Activated CD8-positive, alpha-beta memory T cell treated with anti-CD3 and anti-CD28 coated beads, Interleukin-2, amount 50 U/mL, for 1 hour (primary cell): ENCODE results near the gene LGALS9B.
"Not testable (repeated sequence)": the region's sequence is repeated elsewhere in the genome, so short reads cannot be mapped to it uniquely, and the experiment has no call there.

Experiments used
- DNase-seq: peaks from one replicate; pipeline ENCODE4 v3.0.0-alpha.2; 2020; ENCODE audit errors: extremely low read depth

The LGALS9B gene

GRCh38 chr17:20466999-20467398 is 340 bp downstream of the LGALS9B start:
- not testable (repeated sequence) for DNase-seq

GRCh38 chr17:20466553-20466952 is 786 bp downstream of the LGALS9B start:
- not testable (repeated sequence) for DNase-seq

- DNase-seq: not testable (repeated sequence)
Measured at GRCh38 chr17:20465535-20465934, 1.8 kb downstream of the LGALS9B start.

DNA sequence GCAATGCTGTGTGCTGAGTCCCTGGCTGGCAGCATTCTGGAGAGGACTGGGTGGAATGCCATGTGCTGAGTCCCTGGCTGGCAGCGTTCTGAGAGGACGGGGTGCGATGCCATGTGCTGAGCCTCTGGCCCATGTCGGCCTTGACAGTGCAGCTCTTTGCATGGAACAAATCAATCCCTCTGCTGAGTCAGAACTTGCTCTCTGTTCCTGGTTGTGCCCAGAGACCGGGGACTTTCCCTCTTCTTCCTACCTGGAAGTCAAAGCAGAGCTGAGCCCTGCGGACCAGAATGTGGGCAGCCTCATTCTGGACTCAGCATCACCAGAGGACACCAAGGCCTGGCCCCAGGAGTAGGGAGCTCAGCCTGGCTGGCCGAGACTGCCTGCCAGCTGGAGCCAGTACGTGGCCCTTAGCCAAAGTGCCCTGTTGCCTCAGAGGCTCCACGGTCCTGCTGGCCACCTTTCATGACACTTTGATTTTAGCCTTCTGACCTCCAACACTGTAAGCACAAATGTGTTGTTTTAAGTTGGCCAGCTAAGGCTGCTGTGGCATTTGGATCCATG is 2.4 kb downstream of the LGALS9B start:
- DNase-seq: not testable (repeated sequence)

- DNase-seq: not testable (repeated sequence)
Measured at GRCh38 chr17:20462158-20462557, 5.2 kb downstream of the LGALS9B start.

DNA sequence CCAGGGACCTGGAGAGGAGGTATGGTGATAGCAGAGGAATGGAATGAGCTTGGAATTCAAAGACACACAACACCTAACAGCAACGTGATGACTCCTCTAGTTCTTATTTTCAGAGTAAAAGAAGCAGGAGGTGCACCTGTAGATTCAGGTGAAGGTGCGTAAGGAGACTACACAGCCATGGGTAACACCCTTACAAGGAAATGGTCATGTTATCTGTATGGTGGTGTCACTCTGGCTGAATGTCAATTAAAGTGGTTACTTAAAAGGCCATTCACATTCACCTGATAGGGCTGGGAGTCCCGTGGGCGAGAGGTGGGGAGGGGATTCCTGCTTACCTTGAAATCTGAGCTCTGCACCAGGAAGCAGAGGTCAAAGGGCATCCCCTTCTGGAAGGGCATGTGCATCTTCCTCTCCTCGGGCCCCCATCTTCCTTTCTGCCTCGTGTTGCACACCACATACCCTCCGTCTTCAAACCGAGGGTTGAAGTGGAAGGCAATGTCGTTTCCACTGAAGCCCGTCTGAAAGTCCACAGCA is 9.4 kb downstream of the LGALS9B start:
- not testable (repeated sequence) for DNase-seq

DNA sequence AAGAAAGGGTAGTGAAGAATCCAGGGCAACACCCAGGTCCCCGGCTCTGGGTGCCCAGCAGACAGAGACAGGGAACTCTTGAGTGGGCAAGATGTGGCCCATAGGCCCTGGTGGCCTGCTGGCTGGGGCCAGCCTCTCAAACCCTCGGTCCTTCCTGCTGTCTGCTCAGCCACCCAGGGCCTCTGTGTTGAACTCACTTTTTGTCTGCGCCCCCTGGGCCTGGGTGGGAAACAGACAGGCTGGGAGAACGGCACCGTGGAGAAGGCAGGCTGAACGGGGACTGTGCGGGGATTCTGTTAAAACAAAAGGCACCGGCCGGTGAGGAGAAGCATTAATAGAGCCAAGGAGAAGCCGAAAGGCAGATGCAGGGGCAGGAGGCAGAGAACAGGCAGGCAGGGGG is 12.2 kb downstream of the LGALS9B start:
- not testable (repeated sequence) for DNase-seq

DNA sequence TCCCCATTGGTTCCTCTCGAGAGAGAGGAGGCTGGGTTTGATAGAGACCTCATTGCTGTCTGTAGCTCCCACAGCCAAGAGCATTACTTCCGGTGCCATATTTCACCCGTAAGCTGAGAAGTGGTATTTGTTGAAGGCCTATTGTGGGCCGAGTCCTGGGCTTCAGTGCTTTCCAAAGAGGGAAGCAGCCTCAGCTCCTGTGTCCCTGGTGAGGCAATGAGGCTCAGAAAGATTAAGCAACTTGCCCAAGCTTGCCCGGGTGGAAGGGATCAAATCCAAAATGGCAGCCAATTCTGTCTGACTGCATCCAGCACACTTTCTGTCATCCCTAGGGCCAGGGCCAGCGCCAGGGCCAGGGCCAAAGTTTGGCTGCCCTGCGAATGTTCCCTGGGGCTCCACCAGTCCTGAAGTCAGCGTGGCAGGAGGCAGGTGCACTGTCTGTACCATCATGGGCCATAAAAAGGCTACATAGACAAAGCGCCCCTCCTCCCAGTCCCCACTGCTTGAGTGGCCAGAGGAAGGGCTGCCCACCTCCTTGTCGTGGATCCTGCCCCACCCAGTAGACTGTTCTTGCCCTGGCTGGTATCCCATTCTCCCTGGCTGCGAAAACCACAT is 13.4 kb downstream of the LGALS9B start:
- not testable (repeated sequence) for DNase-seq

- not testable (repeated sequence) for DNase-seq
Measured at GRCh38 chr17:20450852-20451251, 16.5 kb downstream of the LGALS9B start.

- not testable (repeated sequence) for DNase-seq
Measured at GRCh38 chr17:20447534-20448321, 19.6 kb downstream of the LGALS9B start.

GRCh38 chr17:20446895-20447294 is 20.4 kb downstream of the LGALS9B start:
- DNase-seq: not testable (repeated sequence)

- not testable (repeated sequence) for DNase-seq
Measured at GRCh38 chr17:20444581-20445236, 22.6 kb downstream of the LGALS9B start.

- not testable (repeated sequence) for DNase-seq
Measured at GRCh38 chr17:20444173-20444572, 23.2 kb downstream of the LGALS9B start.

GRCh38 chr17:20443632-20444031 is 23.7 kb downstream of the LGALS9B start:
- DNase-seq: not testable (repeated sequence)

GRCh38 chr17:20440665-20441064 is 26.7 kb downstream of the LGALS9B start:
- DNase-seq: not testable (repeated sequence)

- DNase-seq: not testable (repeated sequence)
Measured at GRCh38 chr17:20435166-20435565, 32.2 kb downstream of the LGALS9B start.

DNA sequence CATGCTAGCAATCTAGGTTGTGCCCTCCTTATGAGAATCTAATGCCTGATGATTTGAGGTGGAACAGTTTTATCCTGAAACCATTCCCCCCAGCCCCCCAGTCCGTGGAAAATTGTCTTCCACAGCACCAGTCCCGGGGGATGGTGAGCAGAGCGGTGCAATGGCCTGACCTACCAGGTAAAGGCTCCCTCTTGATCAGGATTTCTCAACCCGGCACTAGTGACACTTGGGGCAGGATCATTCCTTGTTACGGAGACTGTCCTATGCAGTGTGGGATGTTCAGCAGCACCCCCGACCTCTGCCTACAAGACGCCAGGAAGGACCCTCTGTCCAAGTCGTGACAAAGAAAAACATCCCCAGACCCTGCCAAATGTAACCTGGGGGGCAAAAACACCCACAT is 34.0 kb downstream of the LGALS9B start:
- DNase-seq: not testable (repeated sequence)

- DNase-seq: not testable (repeated sequence)
Measured at GRCh38 chr17:20427264-20427663, 40.1 kb downstream of the LGALS9B start.

- DNase-seq: not testable (repeated sequence)
Measured at GRCh38 chr17:20422826-20423225, 44.5 kb downstream of the LGALS9B start.

- not testable (repeated sequence) for DNase-seq
Measured at GRCh38 chr17:20418838-20419237, 48.5 kb downstream of the LGALS9B start.

- DNase-seq: not testable (repeated sequence)
Measured at GRCh38 chr17:20417492-20418080, 49.8 kb downstream of the LGALS9B start.
